Urinary bladder (tissue), 4 donors: Measurements from ENCODE around the gene CNGB1. TPM values are rescaled to one million over a fixed set of nuclear protein-coding genes. Genes with fewer than 3 reads are reported as not detected.

ENCODE experiments used
- DNase-seq: peaks from one replicate; pipeline ENCODE4 v3.0.0-alpha.2; 2015; ENCODE audit errors: extremely low spot score
- H3K27ac ChIP-seq: one replicate; pipeline ENCODE4 v1.5.1; 2013; ENCODE audit warnings: low read depth, mild to moderate bottlenecking, moderate library complexity
- H3K36me3 ChIP-seq: one replicate; pipeline ENCODE4 v1.6.1; 2013; ENCODE audit warnings: mild to moderate bottlenecking, moderate library complexity; ENCODE audit not compliant: insufficient read depth
- H3K4me1 ChIP-seq: one replicate; pipeline ENCODE4 v1.6.1; 2013; ENCODE audit warnings: mild to moderate bottlenecking, moderate library complexity; ENCODE audit not compliant: insufficient read depth
- H3K4me3 ChIP-seq: one replicate; pipeline ENCODE4 v1.5.1; 2013; ENCODE audit warnings: low read depth, low read length
- WGBS: extraction: QIAGEN DNeasy Blood & Tissue Kit; methylation state at CpG from one replicate; pipeline ENCODE4 v1.1.7; 2013; 5-methylcytosine and 5-hydroxymethylcytosine counted together
- polyA plus RNA-seq: library from polyadenylated mRNA; stranded (reverse); fragments of 200-250 nt; gene quantifications from one replicate; pipeline ENCODE4 v1.2.3, GENCODE V29; 2013
- total RNA-seq: library from RNA; depleted of rRNA; stranded (reverse); fragments of >200 nt; gene quantifications from one replicate; pipeline ENCODE4 v1.2.3, GENCODE V29; 2014
- donor health status: healthy with polysubstance abuse.
- donor health status: healthy.

CNGB1 gene
- total and polyA plus RNA-seq, 2 donors = 0.16 TPM; not detected in 1

DNA sequence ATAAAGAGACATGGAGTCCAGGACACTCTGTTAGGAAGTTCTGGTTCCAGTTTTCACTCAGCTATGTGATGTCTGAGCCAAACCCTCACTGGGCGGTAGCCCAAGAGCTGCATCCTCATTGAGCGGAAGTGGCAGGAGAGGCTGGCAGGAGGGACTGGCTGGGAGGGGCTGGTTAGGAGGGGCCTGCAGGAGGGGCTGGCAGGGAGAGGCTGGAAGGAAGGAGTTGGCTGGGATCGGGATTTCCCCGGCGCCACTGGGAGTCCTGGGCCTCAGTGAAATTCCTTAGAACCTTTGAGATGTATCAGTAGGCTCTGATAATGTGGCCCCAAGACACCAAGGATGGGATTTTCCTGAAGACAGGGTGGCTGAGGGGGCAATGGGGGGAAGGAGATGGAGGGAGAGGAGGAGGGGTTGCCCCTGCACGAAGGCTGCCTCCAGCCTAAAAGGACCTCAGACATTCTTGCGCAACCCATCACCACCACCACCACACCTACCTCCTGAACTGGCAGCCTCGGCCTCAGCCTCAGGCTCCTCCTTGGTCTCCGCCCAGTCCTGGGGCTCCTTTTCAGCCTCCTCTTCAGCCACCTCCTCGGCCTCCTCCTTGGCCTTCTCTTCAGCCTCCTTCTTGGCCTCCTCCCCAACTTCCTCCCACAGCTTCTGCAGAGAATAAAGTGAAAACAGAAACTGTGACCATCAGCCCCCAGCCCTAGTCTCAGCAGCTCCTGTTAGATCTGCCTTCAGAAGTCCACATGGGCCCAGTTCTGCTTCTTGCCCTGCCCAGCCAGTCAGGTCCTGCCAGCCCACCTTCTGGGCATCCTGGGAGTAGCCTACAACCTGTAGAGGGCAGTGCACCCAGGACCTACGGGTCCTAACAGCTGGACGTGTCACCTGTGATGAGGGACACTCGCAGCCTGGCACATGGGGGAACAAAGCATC is 31.7 kb downstream of the CNGB1 start:
- H3K36me3 ChIP-seq = no peaks in the 10 kb centered on the region
- no peak overlapping the region for H3K27ac ChIP-seq
- no peak overlapping the region for H3K4me3 ChIP-seq
- DNase-seq = peak; percentile 21
- WGBS = 44% methylated on average over 13 of the region's 13 CpGs
- H3K4me1 ChIP-seq = no peaks in the 10 kb centered on the region

DNA sequence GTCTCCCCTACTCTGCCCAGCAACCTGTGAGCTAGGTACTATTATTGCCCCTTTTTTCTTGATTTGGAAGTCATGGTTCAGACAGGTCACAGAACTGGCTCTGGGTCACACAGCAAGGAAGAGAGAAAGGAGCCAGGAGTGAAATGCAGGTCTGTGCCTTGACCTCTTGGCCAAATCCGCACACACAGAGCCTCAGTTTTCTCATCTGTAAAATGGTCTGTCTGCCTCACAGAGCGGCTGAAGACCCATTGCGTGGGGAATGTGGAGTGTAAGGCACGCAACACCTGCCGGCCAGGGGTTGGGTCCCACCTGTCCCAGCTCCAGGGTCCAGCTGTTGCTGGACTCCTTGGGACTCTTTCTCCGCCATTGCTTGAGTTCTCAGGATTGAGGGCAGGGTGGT is 32.4 kb downstream of the CNGB1 start:
- no peak for DNase-seq
- 89% methylated on average over 6 of the region's 6 CpGs for WGBS
- no peaks in the 10 kb centered on the region for H3K36me3 ChIP-seq
- H3K27ac ChIP-seq = no peak overlapping the region
- H3K4me1 ChIP-seq = no peaks in the 10 kb centered on the region
- no peak overlapping the region for H3K4me3 ChIP-seq

DNA sequence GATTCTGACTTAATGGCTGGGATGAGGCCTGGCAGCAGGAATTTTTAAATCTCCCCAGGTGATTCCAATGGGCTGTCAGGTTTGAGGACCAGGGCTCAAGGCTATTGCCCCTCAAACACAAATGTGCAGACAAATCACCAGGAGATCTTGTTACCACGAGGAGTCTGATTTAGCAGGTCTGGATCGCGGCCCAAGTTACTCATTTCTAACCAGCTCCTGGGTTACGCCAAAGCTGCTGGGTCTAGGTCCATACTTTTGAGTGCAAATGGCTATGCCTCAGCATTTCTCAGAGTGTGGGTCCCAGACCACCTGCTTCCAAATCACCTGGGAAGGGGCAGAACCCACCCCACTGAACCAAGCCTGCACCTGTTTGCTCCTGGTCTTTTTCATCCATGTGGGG is 33.1 kb downstream of the CNGB1 start:
- DNase-seq = no peak
- H3K27ac ChIP-seq = no peak overlapping the region
- no peaks in the 10 kb centered on the region for H3K4me1 ChIP-seq
- 85% methylated on average over 4 of the region's 4 CpGs for WGBS
- H3K4me3 ChIP-seq = no peak overlapping the region
- H3K36me3 ChIP-seq = no peaks in the 10 kb centered on the region

DNA sequence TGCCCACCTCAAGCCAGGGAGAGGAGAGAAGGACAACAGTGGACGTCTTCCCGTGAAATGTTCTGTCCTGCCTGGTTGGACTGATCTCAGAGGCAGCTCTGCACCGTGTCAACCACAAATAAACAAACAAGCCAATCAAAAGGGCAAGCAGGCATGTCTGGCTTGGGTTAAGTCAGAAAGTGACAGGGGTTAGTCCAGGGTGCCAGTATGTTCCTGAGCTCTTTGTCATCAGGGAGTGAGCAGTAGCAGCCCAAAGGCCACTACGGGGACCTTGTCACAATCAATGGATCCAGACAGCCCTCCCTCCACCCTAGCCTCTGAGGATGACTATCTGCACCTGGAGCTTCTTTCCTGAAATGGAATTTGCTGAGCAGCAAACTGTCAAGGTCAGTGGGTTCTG is 35.0 kb downstream of the CNGB1 start:
- WGBS = 52% methylated on average over 4 of the region's 4 CpGs
- H3K4me1 ChIP-seq = no peaks in the 10 kb centered on the region
- no peaks in the 10 kb centered on the region for H3K36me3 ChIP-seq
- H3K27ac ChIP-seq = no peak overlapping the region
- H3K4me3 ChIP-seq = no peak overlapping the region
- DNase-seq = no peak

DNA sequence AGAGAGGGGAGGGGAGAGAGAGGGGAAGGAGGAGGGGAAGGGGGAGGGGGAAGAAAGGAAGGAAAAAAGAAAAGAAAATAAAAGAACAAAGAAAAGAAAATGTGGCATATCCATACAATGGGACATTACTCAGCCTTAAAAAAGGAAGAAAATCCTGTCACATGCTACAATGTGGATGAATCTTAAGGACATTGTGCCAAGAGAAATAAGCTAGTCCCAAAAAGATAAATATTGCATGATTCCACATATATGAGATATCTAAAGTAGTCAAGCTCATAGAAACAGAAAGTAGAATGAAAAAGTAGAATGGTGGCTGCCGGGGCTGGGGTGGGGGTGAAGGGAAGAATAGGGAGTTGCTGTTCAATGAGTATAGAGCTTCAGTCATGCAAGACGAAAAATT is 40.4 kb downstream of the CNGB1 start:
- H3K27ac ChIP-seq = no peak overlapping the region
- H3K36me3 ChIP-seq = no peaks in the 10 kb centered on the region
- WGBS = 89% methylated on average over 2 of the region's 2 CpGs
- no peak overlapping the region for H3K4me3 ChIP-seq
- DNase-seq = no peak
- H3K4me1 ChIP-seq = no peaks in the 10 kb centered on the region

DNA sequence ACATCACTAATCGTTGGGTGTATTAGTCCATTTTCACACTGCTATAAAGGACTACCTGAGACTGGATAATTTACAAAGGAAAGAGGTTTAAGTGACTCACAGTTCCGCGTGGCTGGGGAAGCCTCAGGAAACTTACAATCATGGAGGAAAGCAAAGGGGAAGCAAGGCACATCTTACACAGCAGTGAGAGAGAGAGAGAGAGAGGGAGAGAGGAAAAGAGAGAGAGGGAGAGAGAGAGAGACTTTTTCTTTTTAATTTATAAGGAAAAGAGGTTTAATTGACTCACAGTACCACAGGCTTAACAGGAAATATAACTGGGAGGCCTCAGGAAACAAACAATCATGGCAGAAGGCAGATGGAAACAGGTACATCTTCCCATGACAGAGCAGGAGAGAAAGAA is 41.7 kb downstream of the CNGB1 start:
- H3K27ac ChIP-seq = no peak overlapping the region
- WGBS = 87% methylated on average over 3 of the region's 3 CpGs
- DNase-seq = no peak

DNA sequence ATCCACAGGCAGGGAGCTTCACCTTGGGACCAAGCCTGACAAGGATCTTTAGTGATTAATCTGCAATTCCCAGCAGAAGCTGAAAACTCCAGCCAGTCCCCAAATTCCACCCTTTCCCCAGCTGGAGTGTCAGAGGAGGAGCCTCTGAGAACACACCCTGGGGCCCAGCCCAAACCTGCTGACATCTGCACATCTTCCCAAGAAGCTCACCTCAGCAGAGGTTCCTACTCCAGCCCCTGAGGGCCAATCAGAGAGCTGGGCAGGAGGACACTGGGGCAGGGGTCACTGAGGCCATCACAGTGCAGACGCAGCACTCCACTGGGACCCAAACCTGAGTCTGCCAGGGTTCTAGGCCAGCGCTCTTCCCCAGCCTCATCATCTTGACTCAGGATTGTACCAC is 44.9 kb downstream of the CNGB1 start:
- WGBS = 91% methylated on average over 2 of the region's 2 CpGs
- no peak overlapping the region for H3K27ac ChIP-seq
- no peaks in the 10 kb centered on the region for H3K4me1 ChIP-seq

More for the DNA sequence above, 41.7 kb downstream of the CNGB1 start:
- Histone ChIP-seq H3K4me3 (no peak overlapping the region), H3K4me1 (no peaks in the 10 kb centered on the region), H3K36me3 (no peaks in the 10 kb centered on the region)

DNA sequence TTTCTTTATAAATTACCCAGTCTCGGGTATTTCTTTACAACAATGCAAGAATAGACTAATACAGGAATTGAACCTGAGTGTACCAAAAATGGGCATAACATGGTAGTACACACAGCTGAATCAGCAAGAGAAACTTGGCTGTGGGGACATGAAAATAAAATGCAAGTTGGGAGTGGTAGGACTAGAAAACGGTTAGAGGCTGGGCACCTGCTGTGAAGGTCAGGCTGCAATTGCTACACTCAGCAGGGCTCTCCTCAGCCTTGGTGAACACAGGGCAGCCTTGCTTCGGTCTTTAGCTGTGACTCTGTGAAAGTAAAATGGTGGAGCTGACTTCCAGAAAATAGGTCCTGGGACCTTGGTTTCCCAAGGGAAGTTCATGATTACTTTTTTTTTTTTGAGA is 45.6 kb downstream of the CNGB1 start:
- Histone ChIP-seq H3K4me3 (no peak overlapping the region), H3K36me3 (no peaks in the 10 kb centered on the region), H3K4me1 (no peaks in the 10 kb centered on the region), H3K27ac (no peak overlapping the region)
- DNase-seq = no peak
- WGBS = 58% methylated on average over 3 of the region's 3 CpGs

More for the DNA sequence above, 44.9 kb downstream of the CNGB1 start:
- DNase-seq = no peak
- no peaks in the 10 kb centered on the region for H3K36me3 ChIP-seq
- no peak overlapping the region for H3K4me3 ChIP-seq

DNA sequence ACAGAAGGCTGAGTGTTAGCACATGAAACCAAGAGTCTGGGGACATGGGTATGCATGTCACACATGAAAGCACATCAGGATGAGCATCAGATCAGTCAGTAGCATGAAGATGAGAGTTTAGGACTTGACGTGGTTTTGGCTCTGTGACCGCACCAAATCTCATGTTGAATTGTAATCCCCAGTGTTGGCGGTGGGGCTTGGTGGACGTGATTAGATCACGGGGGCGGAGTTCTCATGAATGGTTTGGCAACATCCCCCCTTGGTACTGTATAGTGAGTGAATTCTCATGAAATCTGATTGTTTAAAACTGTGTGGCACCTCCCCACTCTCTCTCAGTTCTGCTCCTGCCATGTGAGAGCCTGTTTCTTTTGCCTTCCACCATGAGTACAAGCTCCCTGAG is 46.4 kb downstream of the CNGB1 start:
- Histone ChIP-seq H3K4me1 (no peaks in the 10 kb centered on the region), H3K4me3 (no peak overlapping the region), H3K27ac (no peak overlapping the region), H3K36me3 (no peaks in the 10 kb centered on the region)
- no peak for DNase-seq
- 74% methylated on average over 6 of the region's 6 CpGs for WGBS

DNA sequence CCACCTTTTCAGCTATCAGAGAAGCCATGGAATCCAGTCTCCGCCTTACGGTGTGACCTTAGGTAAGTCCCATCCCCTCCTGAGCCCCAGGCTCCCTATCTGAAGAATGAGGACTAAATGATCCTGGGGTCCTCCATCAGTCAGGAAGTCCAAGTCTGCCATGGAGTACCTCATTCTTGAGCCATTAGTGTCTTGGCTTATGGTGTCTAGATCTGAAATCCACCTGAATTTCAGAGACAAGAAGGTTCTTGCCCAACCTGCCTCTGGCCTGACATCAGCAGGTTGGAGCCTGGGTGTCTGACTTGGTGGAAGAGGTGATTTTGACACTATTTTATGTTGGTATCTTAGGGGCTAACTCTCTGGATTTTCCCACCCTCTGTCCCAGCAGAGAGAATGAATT is 47.1 kb downstream of the CNGB1 start:
- no peaks in the 10 kb centered on the region for H3K4me1 ChIP-seq
- no peak overlapping the region for H3K27ac ChIP-seq
- H3K4me3 ChIP-seq = no peak overlapping the region
- no peaks in the 10 kb centered on the region for H3K36me3 ChIP-seq
- no peak for DNase-seq
- WGBS = 98% methylated on average over 2 of the region's 2 CpGs

DNA sequence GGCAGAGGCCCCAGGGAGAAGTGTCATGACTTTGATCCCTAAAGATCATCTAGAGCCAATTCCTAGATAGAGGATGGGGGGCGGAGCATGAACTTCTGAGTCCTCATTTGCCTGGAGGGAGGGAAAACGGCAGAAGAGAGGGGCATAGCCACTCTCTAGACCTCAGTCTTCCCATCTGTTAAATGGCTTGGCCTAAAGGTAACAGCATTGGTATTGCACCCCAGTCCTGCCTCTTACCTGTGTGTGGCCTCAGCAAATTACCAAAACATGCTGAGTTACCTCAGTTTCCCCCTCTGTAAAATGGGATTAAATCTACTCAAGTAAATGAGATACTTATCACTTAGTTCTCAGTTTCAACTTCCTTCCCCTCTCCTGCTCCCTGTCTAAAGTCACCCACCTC is 47.5 kb downstream of the CNGB1 start:
- H3K36me3 ChIP-seq = no peaks in the 10 kb centered on the region
- no peaks in the 10 kb centered on the region for H3K4me1 ChIP-seq
- no peak for DNase-seq
- no peak overlapping the region for H3K27ac ChIP-seq
- no peak overlapping the region for H3K4me3 ChIP-seq
- WGBS = 90% methylated on average over 2 of the region's 2 CpGs

DNA sequence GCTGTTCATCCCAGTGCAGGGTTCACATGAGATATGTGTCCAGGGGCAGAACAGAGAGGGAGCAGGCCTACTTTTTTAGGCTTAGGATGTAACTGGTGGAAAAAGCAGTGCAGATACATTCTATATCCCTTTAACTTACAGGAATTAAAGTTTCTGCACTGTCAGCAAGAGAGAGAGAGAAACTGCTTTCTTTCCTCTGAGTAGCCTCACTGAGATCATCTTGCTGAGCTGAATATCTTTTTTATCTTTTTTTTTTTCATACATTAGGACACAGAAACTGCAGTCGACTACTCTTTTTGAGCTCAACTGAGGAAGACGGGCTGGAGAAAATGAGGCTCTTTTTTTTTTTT is 50.1 kb downstream of the CNGB1 start:
- H3K4me3 ChIP-seq = no peak overlapping the region
- 44% methylated on average over 2 of the region's 2 CpGs for WGBS
- no peaks in the 10 kb centered on the region for H3K4me1 ChIP-seq
- DNase-seq = no peak
- no peaks in the 10 kb centered on the region for H3K36me3 ChIP-seq
- H3K27ac ChIP-seq = no peak overlapping the region

DNA sequence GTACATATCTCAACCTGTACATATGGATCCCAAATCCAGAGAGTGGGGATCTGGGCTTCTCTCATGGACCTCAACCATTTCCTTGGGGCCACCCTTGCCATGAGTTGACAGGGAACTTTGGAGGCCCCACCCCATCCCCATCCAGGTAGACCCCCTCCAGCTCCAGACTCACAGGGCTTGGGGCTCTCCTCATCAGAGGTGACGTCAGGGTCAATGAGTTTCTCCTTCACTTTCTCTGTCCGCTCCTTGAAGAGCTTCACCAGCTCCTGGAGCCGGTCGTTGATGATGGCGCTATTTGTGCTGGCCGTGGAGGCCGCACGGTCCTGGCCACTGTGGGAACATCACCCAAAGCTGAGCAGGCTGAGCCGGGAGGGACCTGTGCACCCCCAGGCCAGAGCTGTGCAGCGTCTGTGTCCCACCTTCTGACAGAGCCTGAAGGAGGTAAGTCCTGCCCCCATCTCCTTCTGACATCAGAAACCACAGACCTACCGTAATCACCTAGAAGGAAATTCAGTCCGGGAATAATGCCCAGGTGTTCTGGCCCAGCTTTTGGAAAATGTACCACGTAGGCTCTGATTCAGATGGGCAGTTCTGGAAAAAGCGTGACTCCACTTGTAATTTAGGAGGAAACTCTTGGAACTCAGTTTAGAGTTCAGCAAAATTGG is 50.6 kb downstream of the CNGB1 start:
- Histone ChIP-seq H3K4me1 (no peaks in the 10 kb centered on the region), H3K36me3 (no peaks in the 10 kb centered on the region), H3K27ac (no peak overlapping the region), H3K4me3 (no peak overlapping the region)
- no peak for DNase-seq
- 86% methylated on average over 14 of the region's 14 CpGs for WGBS

DNA sequence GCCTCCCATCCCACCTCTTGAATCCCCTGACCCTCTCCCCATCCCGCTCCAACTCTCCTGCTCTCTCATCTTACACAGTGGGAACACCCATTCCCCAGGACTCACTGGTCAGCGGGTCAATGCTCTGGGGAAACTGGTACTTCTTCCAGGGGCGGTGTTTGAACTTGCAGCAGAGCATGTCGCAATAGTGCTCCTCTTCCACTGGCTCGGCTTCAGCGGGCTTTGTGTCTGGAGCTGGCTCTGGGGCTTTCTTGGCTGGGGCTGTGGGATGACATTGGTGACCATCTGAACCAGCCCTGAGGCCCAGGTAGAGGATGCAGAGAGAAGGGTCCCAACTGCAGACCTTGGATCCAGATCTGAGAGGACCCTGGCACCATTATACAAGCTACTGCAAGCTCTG is 51.9 kb downstream of the CNGB1 start:
- no peak for DNase-seq
- Histone ChIP-seq H3K4me1 (no peaks in the 10 kb centered on the region), H3K27ac (no peak overlapping the region), H3K36me3 (no peaks in the 10 kb centered on the region), H3K4me3 (no peak overlapping the region)
- WGBS = 89% methylated on average over 6 of the region's 6 CpGs
